MM.1S (cell line): ENCODE results near the gene HGF.

Source experiments
- CTCF ChIP-seq: fragments of 300-600 bp; sonication (generic); IDR thresholded peaks from 2 replicates; pipeline ENCODE4 v1.5.1; 2016; ENCODE audit warnings: antibody characterized with exemption, low read length, mixed read lengths
- EZH2 ChIP-seq: fragments of 300-600 bp; sonication (generic); optimal IDR thresholded peaks from 2 replicates; pipeline ENCODE3; 2017; ENCODE audit warnings: low read depth, mild to moderate bottlenecking, antibody characterized with exemption, low read length, mixed read lengths
- EZH2phosphoT487 ChIP-seq: fragments of 300-600 bp; sonication (generic); IDR thresholded peaks from 2 replicates; pipeline ENCODE4 v1.6.1; 2018; ENCODE audit warnings: antibody characterized with exemption, low read length

- TF ChIP-seq CTCF (no peak), EZH2 (no peak), EZH2phosphoT487 (no peak)
Measured at GRCh38 chr7:81709836-81710235, 60.0 kb downstream of the HGF start.
